ENCODE results near the gene GABBR2.

- no peak for TF ChIP-seq POLR2A (IDR thresholded peaks at IDR 0.05)
- no peak for TF ChIP-seq CTCF (IDR thresholded peaks at IDR 0.05)
Observed at GRCh38 chr9:98383758-98384157, 325.0 kb downstream of the GABBR2 start.

Measured in adrenal gland (tissue), 5 donors.